GM18508 (cell line): Measurements from ENCODE around the gene NDUFS8.

Experiments
- ATAC-seq: cut with Tn5 transposase; IDR thresholded peaks from one replicate; pipeline ENCODE4 v1.9.1; 2021; ENCODE audit warnings: moderate number of reproducible peaks; ENCODE audit not compliant: insufficient read depth, unreplicated experiment

The NDUFS8 gene

DNA sequence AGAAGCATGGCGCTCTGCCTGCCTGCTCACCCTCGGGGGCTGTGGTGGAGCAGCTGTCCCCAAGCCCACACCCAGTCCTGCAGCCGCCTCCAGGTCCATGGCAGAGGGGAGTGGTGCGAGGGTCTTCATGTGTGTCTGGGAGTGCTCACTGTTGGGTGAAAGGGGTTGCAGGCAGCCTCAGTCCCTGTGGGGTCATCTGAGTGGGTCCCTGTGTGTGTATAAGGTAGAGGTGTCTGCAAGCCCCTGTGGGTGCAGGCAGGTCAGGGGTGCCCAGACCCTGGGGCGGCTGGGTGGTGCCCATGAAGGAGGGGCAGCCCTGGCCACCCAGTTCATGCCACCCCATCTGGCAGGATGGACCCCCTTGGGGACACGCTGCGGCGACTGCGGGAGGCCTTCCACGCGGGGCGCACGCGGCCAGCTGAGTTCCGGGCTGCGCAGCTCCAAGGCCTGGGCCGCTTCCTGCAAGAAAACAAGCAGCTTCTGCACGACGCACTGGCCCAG lies 15.5 kb upstream of the NDUFS8 start:
- no peak for ATAC-seq

DNA sequence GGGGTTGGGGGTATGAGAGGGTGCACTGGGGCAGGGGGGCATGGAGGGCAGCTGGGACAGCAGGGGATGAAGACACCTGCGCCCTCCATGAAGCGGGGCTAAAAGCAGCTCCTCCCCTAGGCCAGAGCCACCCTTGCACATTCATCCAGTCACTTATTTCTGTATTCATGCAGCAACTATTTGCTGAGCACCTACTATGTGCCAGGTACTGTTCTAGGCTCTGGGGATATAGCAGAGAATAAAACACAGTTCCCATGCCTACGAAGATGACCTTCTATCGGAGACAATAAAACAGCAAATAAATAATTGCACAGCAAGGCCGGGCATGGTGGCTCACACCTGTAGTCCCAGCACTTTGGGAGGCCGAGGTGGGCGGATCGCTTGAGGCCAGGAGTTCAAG lies 15.0 kb upstream of the NDUFS8 start:
- ATAC-seq = no peak

DNA sequence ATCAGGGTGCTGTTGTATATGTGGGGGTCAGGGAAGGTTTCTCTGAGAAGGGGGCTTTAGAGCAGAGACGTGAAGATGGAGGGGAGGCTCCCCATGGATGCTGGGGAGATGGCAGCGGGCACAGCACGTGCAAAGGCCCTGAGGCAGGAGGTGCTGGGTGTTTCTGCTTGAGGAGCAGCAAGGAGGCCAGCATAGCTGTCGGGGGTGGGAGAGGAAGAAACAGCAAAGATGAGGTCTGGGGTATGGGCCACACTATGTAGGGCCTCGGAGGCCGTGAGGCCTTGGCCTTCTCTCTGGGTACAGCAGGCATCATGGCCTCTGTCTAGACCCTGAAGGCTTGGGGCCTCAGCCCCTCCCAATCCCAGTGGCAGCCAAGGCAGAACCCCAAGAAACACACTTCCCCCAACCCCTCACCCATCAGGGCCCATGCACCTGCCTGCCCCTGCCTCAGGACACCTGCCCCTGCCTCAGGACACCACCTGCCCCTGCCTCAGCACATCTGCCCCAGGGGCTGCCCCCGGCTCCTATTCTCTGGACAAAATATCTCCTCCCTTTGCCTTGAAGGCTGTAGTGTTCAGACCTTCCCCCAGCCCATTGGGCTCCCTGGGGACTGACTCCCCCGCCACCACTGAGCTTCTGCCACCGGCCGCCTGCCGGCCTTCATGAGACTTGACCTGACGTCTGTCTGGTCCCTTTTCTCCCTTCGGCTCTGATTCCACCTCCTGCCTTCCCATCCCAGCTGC lies 14.1 kb upstream of the NDUFS8 start:
- no peak for ATAC-seq

DNA sequence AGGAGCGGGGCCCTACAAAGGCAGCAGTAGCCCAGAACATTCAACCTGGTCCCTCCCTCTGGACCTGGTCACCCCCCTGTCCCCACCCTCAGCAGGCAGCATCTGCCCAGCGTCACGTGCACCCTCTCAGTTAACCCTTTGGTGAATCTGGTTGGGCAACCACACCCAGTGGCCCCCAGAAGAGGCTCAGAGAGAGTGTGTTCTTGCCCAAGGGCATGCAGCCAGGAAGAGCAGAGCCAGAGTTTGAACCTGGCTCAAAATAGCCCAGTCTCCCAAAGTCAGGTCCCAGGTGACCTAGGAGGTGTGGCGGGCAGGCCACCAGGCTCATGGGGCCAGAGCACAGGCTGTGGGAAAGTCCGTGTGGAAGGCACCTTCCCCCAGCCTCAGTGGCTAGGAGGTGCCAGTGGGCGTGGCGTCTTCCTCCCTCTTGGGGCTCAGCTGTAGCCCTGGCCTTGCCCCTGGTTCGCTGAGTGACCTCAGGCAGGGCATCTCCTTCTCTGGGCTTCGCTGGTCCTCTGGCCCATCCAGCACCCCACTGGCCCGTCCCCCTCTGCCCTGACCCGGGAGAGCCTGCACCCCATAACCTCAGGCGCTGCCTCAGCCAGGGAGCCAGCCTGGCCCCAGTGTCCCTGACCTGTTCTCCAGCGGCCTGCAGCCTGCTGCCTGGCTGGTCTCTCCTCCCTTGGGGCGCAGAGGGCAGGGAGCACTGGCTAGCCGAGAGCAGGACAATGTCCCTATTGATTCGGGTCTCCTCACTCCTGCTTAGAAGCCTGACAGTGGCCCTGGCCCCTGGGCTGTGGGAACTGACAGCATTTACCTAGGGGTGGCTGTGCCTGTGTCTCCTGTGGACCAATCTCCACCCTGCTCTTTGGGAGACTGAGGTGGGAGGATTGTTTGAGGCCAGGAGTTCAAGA lies 13.3 kb upstream of the NDUFS8 start:
- ATAC-seq = no peak

DNA sequence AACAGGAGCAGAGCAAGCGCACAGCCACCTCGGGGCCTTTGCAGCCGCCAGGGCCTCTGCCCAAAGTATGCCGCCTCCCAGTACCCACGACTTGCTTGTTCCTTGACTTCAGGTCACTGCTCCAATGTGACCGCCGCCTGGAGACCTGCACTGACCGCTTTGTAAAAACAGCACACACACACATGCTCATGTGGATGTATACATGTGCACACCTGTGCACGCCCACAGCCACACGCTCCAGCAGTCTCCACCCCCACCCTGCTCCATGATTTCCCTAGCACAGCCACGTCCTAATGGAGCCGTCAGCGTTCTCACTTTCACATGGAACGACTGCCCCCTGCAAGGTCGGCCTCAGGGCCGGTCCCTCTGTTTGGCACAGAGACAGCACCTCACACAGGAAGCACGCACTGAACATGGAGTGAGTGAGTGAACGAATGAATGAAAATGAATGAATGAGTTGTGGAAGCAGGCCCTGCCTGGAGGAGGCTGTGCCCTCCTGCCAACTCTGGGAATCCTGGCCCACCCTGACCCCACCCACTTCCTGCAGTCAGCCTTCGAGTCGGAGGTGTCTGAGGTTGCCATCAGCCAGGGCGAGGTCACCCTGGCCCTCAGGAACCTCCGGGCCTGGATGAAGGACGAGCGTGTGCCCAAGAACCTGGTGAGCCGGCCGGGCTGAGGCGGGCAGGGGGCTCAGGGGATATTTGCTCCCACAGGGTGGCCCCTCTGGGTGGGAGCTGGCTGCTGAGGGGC lies 12.3 kb upstream of the NDUFS8 start:
- ATAC-seq = no peak

DNA sequence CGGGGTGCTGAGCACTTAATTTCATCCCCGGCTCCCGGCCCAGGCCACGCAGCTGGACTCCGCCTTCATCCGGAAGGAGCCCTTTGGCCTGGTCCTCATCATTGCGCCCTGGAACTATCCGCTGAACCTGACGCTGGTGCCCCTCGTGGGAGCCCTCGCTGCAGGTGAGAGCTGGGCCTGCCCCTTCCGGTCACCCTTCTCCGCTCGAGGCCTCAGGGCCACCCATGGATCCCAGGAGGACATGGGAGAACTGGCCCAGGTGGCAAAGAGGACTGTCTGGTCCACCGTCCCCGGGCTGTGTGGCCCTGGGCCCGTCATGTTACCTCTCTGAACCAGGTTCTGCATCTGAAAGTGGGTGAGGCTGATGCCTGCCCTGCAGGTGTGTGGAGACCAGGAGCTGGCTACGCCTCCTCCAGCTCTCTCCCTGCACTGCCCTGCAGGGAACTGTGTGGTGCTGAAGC lies 11.7 kb upstream of the NDUFS8 start:
- no peak for ATAC-seq

DNA sequence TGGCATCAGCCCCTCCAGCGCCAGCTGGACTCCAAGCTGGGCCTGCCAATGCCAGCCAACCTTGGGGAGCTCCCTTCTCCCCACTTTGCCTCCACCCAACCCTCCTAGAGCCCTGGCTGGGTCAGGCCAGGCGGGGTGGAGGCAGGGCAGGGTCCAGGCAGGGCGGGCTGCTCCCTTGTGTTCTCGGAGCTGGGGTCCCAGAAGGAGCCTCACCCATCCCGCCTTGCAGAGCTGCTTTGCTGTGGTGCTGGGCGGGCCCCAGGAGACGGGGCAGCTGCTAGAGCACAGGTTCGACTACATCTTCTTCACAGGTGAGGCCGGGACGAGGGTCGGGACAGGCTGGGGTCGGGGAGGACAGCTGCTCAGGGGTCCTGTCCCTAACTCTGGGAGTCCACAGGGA lies 11.0 kb upstream of the NDUFS8 start:
- ATAC-seq = no peak

DNA sequence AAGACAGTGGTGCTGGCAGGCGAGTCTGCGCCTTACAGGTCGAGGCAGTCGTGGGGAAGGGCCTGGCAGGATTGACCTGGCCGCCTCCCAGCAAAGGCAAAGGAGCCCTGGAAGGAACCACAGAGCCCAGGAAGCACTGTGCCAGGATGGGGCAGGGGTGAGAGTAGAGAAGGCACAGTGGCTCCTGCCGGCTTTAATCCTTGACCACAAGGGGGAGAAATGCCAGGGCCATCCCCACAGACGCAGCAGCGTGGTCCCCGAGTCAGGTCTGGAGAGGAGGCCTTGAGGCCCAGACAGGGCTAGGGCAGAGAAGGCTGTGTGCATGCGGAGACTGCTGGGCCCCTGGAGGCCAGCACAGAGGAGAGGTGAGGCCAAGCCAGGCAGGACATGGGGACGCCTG lies 9.9 kb upstream of the NDUFS8 start:
- ATAC-seq = no peak

DNA sequence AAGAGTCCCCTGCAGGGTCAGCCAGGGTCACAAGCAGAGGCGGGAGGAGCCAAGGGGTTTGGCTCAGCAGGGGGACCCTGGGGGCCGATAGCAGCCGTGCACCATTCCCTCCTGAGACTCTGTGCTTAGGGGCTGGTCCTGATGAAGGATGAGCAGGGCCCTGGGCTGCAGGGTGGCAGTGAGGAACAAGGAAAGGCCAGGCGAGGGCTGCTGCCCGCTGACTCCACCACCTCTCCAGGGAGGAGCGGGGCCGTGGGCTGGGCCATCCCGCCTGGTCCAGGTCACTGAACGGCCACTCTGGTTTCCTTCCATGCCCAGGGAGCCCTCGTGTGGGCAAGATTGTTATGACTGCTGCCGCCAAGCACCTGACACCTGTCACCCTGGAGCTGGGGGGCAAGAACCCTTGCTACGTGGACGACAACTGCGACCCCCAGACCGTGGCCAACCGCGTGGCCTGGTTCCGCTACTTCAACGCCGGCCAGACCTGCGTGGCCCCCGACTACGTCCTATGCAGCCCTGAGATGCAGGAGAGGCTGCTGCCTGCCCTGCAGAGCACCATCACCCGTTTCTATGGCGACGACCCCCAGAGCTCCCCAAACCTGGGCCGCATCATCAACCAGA lies 9.2 kb upstream of the NDUFS8 start:
- no peak for ATAC-seq

DNA sequence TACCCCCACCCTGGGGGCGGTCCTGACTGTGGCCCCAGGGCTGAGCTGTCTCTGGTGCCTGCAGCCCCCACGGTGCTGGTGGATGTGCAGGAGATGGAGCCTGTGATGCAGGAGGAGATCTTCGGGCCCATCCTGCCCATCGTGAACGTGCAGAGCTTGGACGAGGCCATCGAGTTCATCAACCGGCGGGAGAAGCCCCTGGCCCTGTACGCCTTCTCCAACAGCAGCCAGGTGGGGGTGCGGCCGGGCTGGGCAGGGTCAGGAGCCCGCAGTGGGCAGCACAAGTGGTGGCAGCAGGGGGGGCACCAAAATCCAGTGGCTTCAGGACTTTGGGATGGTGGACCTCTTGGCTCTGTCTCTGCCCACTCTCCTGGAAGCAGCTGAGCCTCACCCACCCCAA lies 8.0 kb upstream of the NDUFS8 start:
- no peak for ATAC-seq

DNA sequence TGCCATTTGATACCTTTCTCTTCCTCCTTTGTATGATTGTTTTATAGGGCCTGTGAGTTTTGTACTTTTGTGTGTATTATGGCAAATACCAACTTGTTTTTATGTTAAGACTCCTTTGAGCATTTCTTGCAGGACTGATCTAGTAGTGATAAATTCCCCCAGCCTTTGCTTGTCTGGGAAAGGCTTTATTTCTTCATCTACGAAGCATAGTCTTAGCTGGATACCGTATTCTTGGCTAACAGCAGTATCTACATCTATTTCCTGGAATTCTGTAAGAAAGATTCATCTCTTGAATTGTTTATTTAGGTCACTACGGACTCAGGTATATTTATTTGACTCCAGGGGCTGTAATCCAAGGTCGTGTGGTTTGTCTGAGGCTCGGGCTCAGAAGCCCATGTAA lies 6.0 kb upstream of the NDUFS8 start:
- no peak for ATAC-seq

DNA sequence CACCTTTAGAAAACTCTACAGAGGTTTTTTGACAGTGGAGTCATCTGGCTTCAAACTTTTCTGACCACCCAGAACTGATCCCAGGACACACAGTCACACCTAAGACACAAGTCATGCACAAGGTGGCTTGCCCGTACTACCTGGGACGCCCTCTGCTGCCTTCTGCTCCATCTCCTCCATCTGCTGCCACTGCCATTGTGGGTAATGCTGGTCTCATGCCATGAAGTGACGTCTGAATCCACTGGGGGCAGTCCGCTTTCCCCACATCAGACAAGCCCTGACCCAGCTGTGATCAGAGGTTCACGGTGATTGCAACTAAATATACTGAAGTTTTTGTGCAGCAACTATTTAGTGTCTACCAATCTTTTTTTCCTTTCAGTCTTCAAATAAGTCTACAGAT lies 5.4 kb upstream of the NDUFS8 start:
- ATAC-seq = no peak

DNA sequence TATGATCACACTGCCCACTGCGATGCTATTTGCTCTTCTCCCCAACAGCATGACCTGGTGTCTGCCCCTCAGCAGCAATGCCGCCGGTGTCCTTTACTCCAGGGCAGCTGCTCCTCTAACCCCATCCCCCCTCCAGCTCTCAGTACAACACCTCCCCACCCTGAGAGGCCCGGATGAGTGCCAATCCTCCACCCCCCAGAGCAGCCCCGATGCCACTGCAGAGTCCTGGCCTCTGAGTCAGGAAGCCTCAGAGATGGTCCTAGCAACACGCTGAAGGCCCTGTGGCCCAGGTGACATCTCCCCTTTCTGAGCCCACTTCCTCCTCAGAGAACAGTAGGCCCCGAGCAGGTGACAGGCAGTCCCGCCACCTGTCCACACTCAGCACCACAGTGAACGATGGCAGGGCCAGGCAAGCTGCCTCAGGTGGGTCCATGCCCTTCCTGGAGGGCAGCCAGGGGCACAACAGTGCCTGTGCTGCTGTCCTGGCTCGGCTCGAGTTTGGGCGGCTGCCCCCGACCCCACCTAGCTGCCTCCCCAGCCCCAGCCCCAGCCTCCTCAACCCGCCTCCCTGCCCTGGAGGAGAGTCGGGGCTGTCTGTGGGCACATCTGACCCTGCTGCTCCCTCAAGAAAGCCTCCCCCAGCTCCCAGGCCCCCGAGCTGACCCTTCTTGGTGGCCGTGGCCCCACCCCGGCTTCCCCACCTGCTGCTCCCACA lies 3.9 kb upstream of the NDUFS8 start:
- no peak for ATAC-seq

DNA sequence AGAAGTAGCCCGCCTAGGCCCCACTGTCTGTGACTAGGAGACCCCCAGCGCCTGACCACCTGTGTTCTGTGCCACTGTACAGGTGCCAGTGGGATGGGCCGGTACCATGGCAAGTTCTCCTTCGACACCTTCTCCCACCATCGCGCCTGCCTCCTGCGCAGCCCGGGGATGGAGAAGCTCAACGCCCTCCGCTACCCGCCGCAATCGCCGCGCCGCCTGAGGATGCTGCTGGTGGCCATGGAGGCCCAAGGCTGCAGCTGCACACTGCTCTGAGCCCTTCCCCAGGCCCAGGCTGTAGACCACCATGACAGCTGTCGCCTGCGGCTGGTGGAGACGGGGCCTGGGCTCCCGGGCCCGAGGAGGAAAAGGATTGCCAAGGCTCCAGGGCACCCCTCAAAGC lies 2.8 kb upstream of the NDUFS8 start:
- ATAC-seq = no peak

DNA sequence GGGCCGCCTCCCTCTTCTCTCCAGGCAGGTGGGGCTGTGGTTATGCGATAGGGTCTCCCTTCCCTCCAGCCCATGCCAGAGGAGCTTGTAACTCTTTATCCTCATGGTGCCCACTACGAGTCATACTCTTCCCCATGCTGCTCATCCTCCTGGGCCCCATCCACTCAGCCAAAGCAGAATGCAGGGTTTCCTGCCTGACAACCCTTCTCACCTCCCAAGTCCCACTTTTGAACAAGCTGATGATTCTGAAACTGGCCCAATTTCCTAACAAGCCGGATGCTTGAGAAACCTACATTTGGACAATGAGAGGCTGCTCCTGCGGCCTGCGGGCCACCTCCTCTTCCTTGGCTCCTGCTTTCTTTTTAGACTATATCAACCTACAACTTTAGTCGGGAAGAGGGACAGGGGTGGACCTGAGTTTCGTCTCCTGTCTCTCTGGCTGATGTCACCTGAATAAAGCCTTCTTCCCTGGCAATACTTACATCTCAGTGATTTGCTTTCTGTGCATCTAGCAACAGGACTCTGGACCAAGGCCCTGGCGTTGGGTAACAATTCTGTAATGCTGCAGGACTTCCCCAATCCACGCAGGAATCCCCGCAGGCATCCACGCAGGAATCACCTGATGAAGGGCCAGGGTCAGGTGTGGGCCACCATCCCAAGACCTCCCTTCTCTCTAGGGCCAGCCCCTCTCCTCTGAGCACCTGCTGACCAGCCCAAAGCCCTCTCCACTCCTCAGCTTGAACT lies 1.5 kb upstream of the NDUFS8 start:
- no peak for ATAC-seq

DNA sequence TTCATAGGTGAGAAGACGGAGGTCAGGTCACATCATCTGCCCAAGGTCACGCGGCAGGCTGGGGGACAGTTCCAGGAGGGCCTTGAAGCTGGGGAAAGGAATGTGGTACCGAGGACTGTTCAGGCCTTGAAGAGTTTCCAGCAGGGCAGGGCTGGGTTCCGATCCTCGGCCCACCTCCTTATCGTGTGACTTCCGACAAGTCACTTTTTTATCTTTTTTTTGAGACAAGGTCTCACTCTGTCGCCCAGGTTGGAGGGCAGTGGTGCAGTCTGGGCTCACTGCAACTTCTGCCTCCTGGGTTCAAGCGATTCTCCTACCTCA lies 623 bp downstream of the NDUFS8 start:
- ATAC-seq = no peak

DNA sequence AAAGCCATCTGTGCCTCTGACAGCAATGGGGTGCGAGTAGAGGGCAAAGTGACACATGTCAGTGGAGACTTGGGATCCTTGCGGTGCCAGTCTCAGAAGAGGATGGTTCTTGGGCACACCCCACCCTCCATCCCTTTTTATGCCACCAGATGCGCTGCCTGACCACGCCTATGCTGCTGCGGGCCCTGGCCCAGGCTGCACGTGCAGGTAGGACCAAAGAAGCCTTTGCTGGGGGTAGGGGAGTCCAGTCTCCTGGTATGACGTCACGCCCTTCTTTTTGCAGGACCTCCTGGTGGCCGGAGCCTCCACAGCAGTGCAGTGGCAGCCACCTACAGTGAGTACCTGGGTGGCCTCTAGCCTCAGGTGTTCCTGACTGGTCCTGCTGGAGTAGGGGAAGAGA lies 1.5 kb downstream of the NDUFS8 start:
- ATAC-seq = no peak

DNA sequence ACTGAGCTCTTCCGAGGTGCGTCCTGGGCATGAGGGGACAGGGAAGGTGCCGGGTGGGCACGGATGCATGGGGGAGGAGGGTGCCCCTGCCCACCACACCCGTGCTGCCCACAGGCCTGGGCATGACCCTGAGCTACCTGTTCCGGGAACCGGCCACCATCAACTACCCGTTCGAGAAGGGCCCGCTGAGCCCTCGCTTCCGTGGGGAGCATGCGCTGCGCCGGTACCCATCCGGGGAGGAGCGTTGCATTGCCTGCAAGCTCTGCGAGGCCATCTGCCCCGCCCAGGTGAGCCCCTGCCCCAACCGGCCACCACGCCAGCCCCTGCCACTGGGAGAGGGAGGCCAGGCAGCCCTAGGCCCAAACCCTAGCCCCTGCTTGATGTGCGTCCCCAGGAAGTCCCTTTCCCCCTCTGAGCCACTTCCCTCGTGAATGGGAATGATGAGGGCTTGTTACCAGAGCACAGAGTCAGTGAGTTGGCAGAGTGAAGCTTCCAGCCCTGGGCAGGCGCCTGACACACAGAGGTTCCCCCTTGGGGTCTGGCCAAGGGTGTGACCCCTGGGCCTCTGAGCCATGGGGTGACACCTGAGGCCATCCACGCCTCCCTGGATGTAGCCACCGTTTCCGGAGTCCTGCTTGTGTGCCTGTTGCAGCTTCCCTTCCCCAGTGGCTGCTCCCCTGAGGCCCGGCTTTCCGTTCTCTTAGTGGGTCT lies 2.7 kb downstream of the NDUFS8 start:
- no peak for ATAC-seq

DNA sequence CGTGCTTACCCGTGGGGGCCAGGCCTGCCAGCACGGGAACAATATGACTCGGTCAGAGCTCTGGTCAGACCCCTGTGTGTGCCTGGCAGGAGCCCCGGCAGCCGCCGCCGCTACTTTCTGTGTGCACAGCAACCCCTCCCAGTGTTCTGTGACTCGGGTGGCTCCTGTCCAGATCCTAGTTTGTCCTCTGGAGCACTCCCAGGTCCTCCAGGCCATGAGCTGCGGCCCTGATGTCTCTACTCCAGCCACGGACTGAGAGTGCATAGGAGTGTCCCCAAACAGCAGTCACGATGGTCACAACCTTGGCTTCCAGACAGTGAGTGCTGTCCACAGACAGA lies 3.2 kb downstream of the NDUFS8 start:
- no peak for ATAC-seq
